ENCODE measurements around the gene C1orf105.

The C1orf105 gene

GRCh38 chr1:172384656-172385055, 35.8 kb upstream of the C1orf105 start:
- H3K4me3 ChIP-seq (ENCODE audit: low read depth, low read length), result no peak overlapping the region
- H3K9ac ChIP-seq (ENCODE audit: low read length), result no peak overlapping the region
- H3K27ac ChIP-seq (ENCODE audit: low read depth, low read length), result no peak overlapping the region
- H4K12ac ChIP-seq (ENCODE audit: low read depth, low read length), result no peak overlapping the region
- H3K27me3 ChIP-seq (ENCODE audit: insufficient read depth, low read length), result no peaks in the 10 kb centered on the region
- H2BK5ac ChIP-seq (ENCODE audit: low read depth, low read length, poor library complexity), result no peak overlapping the region
- H2AK5ac ChIP-seq (ENCODE audit: low read length), result no peak overlapping the region
- no peak overlapping the region for H3K23ac ChIP-seq (ENCODE audit: low read length)
- H2BK120ac ChIP-seq (ENCODE audit: insufficient read depth, low read length, poor library complexity), result no peak overlapping the region
- no peak overlapping the region for H3K4me2 ChIP-seq (ENCODE audit: low read length)
- peaks cover 12% of the 10 kb centered on the region for H3K79me1 ChIP-seq (ENCODE audit: low read length)
- no peak overlapping the region for H4K8ac ChIP-seq (ENCODE audit: low read depth, low read length)
- no CpG with 5 or more reads among the region's 1 CpG for WGBS (ENCODE audit: extremely low coverage, insufficient coverage, insufficient read length)
- no peak overlapping the region for H3K18ac ChIP-seq (ENCODE audit: low read length)
- no peak overlapping the region for H4K91ac ChIP-seq (ENCODE audit: low read depth, low read length)
- H3K14ac ChIP-seq (ENCODE audit: low read length), result no peak overlapping the region
- no peaks in the 10 kb centered on the region for H3K79me2 ChIP-seq (ENCODE audit: control insufficient read depth, insufficient read depth, low read length, poor library complexity)
- H3K9me3 ChIP-seq (ENCODE audit: insufficient read depth, low read depth, low read length), result no peaks in the 10 kb centered on the region
- no peak overlapping the region for H2AFZ ChIP-seq (ENCODE audit: insufficient read depth, low read length, poor library complexity)
- peaks cover 0 to 6% of the 10 kb centered on the region in 2 experiments for H3K4me1 ChIP-seq (ENCODE audit: control insufficient read depth in 1 of 2, insufficient read depth in 2 of 2, low read length in 2 of 2)
- no peak overlapping the region for H2BK12ac ChIP-seq (ENCODE audit: low read length)
- no peaks in the 10 kb centered on the region for H3K36me3 ChIP-seq (ENCODE audit: control insufficient read depth in 1 of 2, insufficient read depth in 2 of 2, low read length in 2 of 2)
- no peak overlapping the region for H3K4ac ChIP-seq (ENCODE audit: low read depth, low read length)
- no peak for DNase-seq

- H4K12ac ChIP-seq (ENCODE audit: low read depth, low read length), result no peak overlapping the region
- no peaks in the 10 kb centered on the region for H3K36me3 ChIP-seq (ENCODE audit: control insufficient read depth in 1 of 2, insufficient read depth in 2 of 2, low read length in 2 of 2)
- no peak overlapping the region for H3K18ac ChIP-seq (ENCODE audit: low read length)
- H3K79me2 ChIP-seq (ENCODE audit: control insufficient read depth, insufficient read depth, low read length, poor library complexity), result no peaks in the 10 kb centered on the region
- H3K9ac ChIP-seq (ENCODE audit: low read length), result no peak overlapping the region
- no peak overlapping the region for H3K23ac ChIP-seq (ENCODE audit: low read length)
- H2AFZ ChIP-seq (ENCODE audit: insufficient read depth, low read length, poor library complexity), result no peak overlapping the region
- no peaks in the 10 kb centered on the region for H3K9me3 ChIP-seq (ENCODE audit: insufficient read depth, low read depth, low read length)
- H2BK120ac ChIP-seq (ENCODE audit: insufficient read depth, low read length, poor library complexity), result no peak overlapping the region
- no peak overlapping the region for H3K4me2 ChIP-seq (ENCODE audit: low read length)
- H3K27me3 ChIP-seq (ENCODE audit: insufficient read depth, low read length), result no peaks in the 10 kb centered on the region
- H3K4me3 ChIP-seq (ENCODE audit: low read depth, low read length), result no peak overlapping the region
- no peak overlapping the region for H3K14ac ChIP-seq (ENCODE audit: low read length)
- peaks cover 3 to 14% of the 10 kb centered on the region in 2 experiments for H3K4me1 ChIP-seq (ENCODE audit: control insufficient read depth in 1 of 2, insufficient read depth in 2 of 2, low read length in 2 of 2)
- H2BK12ac ChIP-seq (ENCODE audit: low read length), result no peak overlapping the region
- WGBS (ENCODE audit: extremely low coverage, insufficient coverage, insufficient read length), result no CpG with 5 or more reads among the region's 2 CpGs
- H3K79me1 ChIP-seq (ENCODE audit: low read length), result peaks cover 16% of the 10 kb centered on the region
- H2BK5ac ChIP-seq (ENCODE audit: low read depth, low read length, poor library complexity), result no peak overlapping the region
- no peak overlapping the region for H2AK5ac ChIP-seq (ENCODE audit: low read length)
- no peak overlapping the region for H3K4ac ChIP-seq (ENCODE audit: low read depth, low read length)
- no peak overlapping the region for H3K27ac ChIP-seq (ENCODE audit: low read depth, low read length)
- H4K91ac ChIP-seq (ENCODE audit: low read depth, low read length), result no peak overlapping the region
- no peak overlapping the region for H4K8ac ChIP-seq (ENCODE audit: low read depth, low read length)
- no peak for DNase-seq
These were observed 34.4 kb upstream of the C1orf105 start for GRCh38 chr1:172386046-172386445.

- no CpG with 5 or more reads among the region's 8 CpGs for WGBS (ENCODE audit: extremely low coverage, insufficient coverage, insufficient read length)
- Histone ChIP-seq H3K4me3 (ENCODE audit: low read depth, low read length) (no peak overlapping the region), H2BK120ac (ENCODE audit: insufficient read depth, low read length, poor library complexity) (peak overlapping the region; percentile 90), H3K4me2 (ENCODE audit: low read length) (no peak overlapping the region), H3K9me3 (ENCODE audit: insufficient read depth, low read depth, low read length) (no peaks in the 10 kb centered on the region), H3K36me3 (ENCODE audit: control insufficient read depth in 1 of 2, insufficient read depth in 2 of 2, low read length in 2 of 2) (no peaks in the 10 kb centered on the region), H3K27me3 (ENCODE audit: insufficient read depth, low read length) (no peaks in the 10 kb centered on the region), H4K91ac (ENCODE audit: low read depth, low read length) (peak overlapping the region; percentile 68), H3K9ac (ENCODE audit: low read length) (no peak overlapping the region), H2AK5ac (ENCODE audit: low read length) (peak overlapping the region; percentile 54), H3K4ac (ENCODE audit: low read depth, low read length) (no peak overlapping the region), H3K27ac (ENCODE audit: low read depth, low read length) (no peak overlapping the region), H3K79me1 (ENCODE audit: low read length) (peaks cover 13% of the 10 kb centered on the region), H4K12ac (ENCODE audit: low read depth, low read length) (peak overlapping the region; percentile 54), H3K23ac (ENCODE audit: low read length) (no peak overlapping the region), H4K8ac (ENCODE audit: low read depth, low read length) (peak overlapping the region; percentile 38), H2BK12ac (ENCODE audit: low read length) (peak overlapping the region; percentile 99), H3K14ac (ENCODE audit: low read length) (peak overlapping the region; percentile 84), H3K18ac (ENCODE audit: low read length) (peak overlapping the region; percentile 75), H2BK5ac (ENCODE audit: low read depth, low read length, poor library complexity) (peak overlapping the region; percentile 63), H3K4me1 (ENCODE audit: control insufficient read depth in 1 of 2, insufficient read depth in 2 of 2, low read length in 2 of 2) (peaks cover 3 to 13% of the 10 kb centered on the region in 2 experiments), H2AFZ (ENCODE audit: insufficient read depth, low read length, poor library complexity) (peak overlapping the region; percentile 71), H3K79me2 (ENCODE audit: control insufficient read depth, insufficient read depth, low read length, poor library complexity) (no peaks in the 10 kb centered on the region)
- DNase-seq, result no peak
These were observed 32.0 kb upstream of the C1orf105 start for GRCh38 chr1:172388490-172388889.

- no CpG with 5 or more reads among the region's 3 CpGs for WGBS (ENCODE audit: extremely low coverage, insufficient coverage, insufficient read length)
- H3K4me1 ChIP-seq (ENCODE audit: control insufficient read depth in 1 of 2, insufficient read depth in 2 of 2, low read length in 2 of 2), result peaks cover 3 to 15% of the 10 kb centered on the region in 2 experiments
These were observed 30.2 kb upstream of the C1orf105 start for GRCh38 chr1:172390301-172390682.

More at GRCh38 chr1:172390301-172390682, 30.2 kb upstream of the C1orf105 start:
- H2AK5ac ChIP-seq (ENCODE audit: low read length), result no peak overlapping the region
- H3K79me1 ChIP-seq (ENCODE audit: low read length), result peaks cover 10% of the 10 kb centered on the region
- H3K4me3 ChIP-seq (ENCODE audit: low read depth, low read length), result no peak overlapping the region
- H3K18ac ChIP-seq (ENCODE audit: low read length), result no peak overlapping the region
- H3K4me2 ChIP-seq (ENCODE audit: low read length), result no peak overlapping the region
- H3K23ac ChIP-seq (ENCODE audit: low read length), result no peak overlapping the region
- H3K27me3 ChIP-seq (ENCODE audit: insufficient read depth, low read length), result no peaks in the 10 kb centered on the region
- H3K4ac ChIP-seq (ENCODE audit: low read depth, low read length), result no peak overlapping the region
- DNase-seq, result no peak
- no peak overlapping the region for H4K8ac ChIP-seq (ENCODE audit: low read depth, low read length)
- H3K27ac ChIP-seq (ENCODE audit: low read depth, low read length), result peak overlapping the region; percentile 74
- H2AFZ ChIP-seq (ENCODE audit: insufficient read depth, low read length, poor library complexity), result no peak overlapping the region
- no peaks in the 10 kb centered on the region for H3K36me3 ChIP-seq (ENCODE audit: control insufficient read depth in 1 of 2, insufficient read depth in 2 of 2, low read length in 2 of 2)
- H3K9ac ChIP-seq (ENCODE audit: low read length), result no peak overlapping the region
- H3K79me2 ChIP-seq (ENCODE audit: control insufficient read depth, insufficient read depth, low read length, poor library complexity), result no peaks in the 10 kb centered on the region
- H4K12ac ChIP-seq (ENCODE audit: low read depth, low read length), result no peak overlapping the region
- H2BK120ac ChIP-seq (ENCODE audit: insufficient read depth, low read length, poor library complexity), result no peak overlapping the region
- H3K9me3 ChIP-seq (ENCODE audit: insufficient read depth, low read depth, low read length), result no peaks in the 10 kb centered on the region
- no peak overlapping the region for H4K91ac ChIP-seq (ENCODE audit: low read depth, low read length)
- no peak overlapping the region for H2BK5ac ChIP-seq (ENCODE audit: low read depth, low read length, poor library complexity)
- no peak overlapping the region for H2BK12ac ChIP-seq (ENCODE audit: low read length)
- no peak overlapping the region for H3K14ac ChIP-seq (ENCODE audit: low read length)

Measured in trophoblast cell (in vitro differentiated cells and primary cell).